ENCODE data around the gene RABL6. TPM values are rescaled to one million over a fixed set of nuclear protein-coding genes. Genes with fewer than 3 reads are reported as not detected.
A peak's percentile ranks its signal among the peaks of the same experiment; 100 is the strongest.
"Not testable (repeated sequence)": the region's sequence is repeated elsewhere in the genome, so short reads cannot be mapped to it uniquely, and the experiment has no call there.

Gene RABL6
- total and polyA plus RNA-seq, 2 of the 4 experiments (the other 2 are of a cell fraction): 37.1 to 47.5 TPM

DNA sequence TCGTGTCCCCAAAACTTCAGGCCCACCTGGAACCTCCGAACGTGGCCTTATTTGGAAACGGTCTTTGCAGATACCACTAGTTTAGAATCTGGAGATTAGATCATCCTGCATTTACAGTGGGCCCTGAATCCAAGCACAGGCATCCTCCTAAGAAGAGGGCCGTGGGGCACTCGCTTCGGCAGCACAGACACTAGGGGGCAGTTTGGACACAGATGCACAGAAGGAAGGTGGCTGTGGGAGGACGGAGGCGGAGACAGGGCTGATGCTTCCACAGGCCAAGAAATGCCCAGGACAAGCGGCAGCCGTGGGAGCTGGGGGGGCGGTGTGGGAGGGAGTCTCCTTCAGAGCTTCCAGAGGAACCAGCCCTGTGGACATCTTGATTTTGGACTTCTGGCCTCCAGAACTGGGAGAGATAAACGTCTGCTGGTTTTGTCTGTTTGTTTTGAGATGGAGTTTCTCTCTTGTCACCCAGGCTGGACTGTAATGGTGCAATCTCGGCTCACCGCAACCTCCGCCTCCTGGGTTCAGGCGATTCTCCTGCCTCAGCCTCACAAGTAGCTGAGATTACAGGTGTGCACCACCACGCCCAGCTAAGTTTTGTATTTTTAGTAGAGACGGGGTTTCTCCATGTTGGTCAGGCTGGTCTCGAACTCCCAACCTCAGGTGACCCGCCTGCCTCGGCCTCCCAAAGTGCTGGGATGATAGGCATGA lies 46.8 kb upstream of the RABL6 start:
- intact Hi-C loops (cut with micrococcal nuclease); H3K9me1 ChIP-seq (ENCODE audit: insufficient read depth, low read length); H3K79me1 ChIP-seq (ENCODE audit: low read depth in 1 of 2, low read length in 2 of 2); H4K5ac ChIP-seq (ENCODE audit: low read depth, low read length); H3K4me3 ChIP-seq (ENCODE audit: insufficient read depth, low read depth, low read length); H3K4ac ChIP-seq (ENCODE audit: low read depth, low read length); BruUV-seq (replicated peaks); H3K4me1 ChIP-seq (ENCODE audit: control insufficient read depth, insufficient read depth, low read length); H4K20me1 ChIP-seq (ENCODE audit: insufficient read depth, low read length); H3K9ac ChIP-seq (ENCODE audit: low read depth, low read length); in situ Hi-C loops (cut with MboI; ENCODE audit: low sequenced_read_pairs); H2BK20ac ChIP-seq (ENCODE audit: low read depth, low read length); H3K56ac ChIP-seq (ENCODE audit: extremely low read depth, insufficient read depth, low read length); H4K8ac ChIP-seq (ENCODE audit: low read depth in 2 of 2, low read length in 2 of 2); H3K4me2 ChIP-seq (ENCODE audit: low read depth, low read length); dilution Hi-C loops (cut with HindIII; ENCODE audit: low sequenced_read_pairs, unreplicated experiment); H2BK15ac ChIP-seq (ENCODE audit: low read depth, low read length); H3K9me3 ChIP-seq (ENCODE audit: control insufficient read depth, insufficient read depth, low read length); H3K27ac ChIP-seq (ENCODE audit: insufficient read depth, low read length); H3K18ac ChIP-seq (ENCODE audit: low read depth, low read length); H2AK5ac ChIP-seq (ENCODE audit: low read depth, low read length); H2BK5ac ChIP-seq (ENCODE audit: low read depth, low read length, poor library complexity, severe bottlenecking); H4K91ac ChIP-seq (ENCODE audit: insufficient read depth, low read depth, low read length); H3K23ac ChIP-seq (ENCODE audit: low read depth, low read length); H3K36me3 ChIP-seq (ENCODE audit: control insufficient read depth, insufficient read depth, low read length); H3K27me3 ChIP-seq (ENCODE audit: control insufficient read depth, insufficient read depth, low read length); H3K14ac ChIP-seq (replicated peaks; ENCODE audit: low read depth, low read length); H2BK120ac ChIP-seq (ENCODE audit: low read depth, low read length): not testable (repeated sequence)
- TF ChIP-seq RAD21 (IDR thresholded peaks at IDR 0.05; ENCODE audit: low read length) (peak; percentile 37), CTCF (conservative IDR thresholded peaks at IDR 0.05; ENCODE audit: low read depth, low read length) (peak; percentile 67), MAZ (IDR thresholded peaks at IDR 0.05; ENCODE audit: borderline replicate concordance, low read depth, low read length) (peak; percentile 52), SMC3 (IDR thresholded peaks at IDR 0.05; ENCODE audit: low read depth, low read length) (peak; percentile 10; the same call in 1 of the 2 replicates)
- POLR2A ChIA-PET (ENCODE audit: unreplicated experiment): interaction anchor here (0.5 kb wide), 1 partner anchor 33 kb away, joined by 3 read pairs; no protein-coding TSS in a partner anchor
- H2AK9ac ChIP-seq (replicated peaks; ENCODE audit: low read depth, low read length, poor library complexity): peak overlapping the region; percentile 7
- CTCF ChIA-PET: interaction anchor here (0.6 to 1.7 kb wide), 3 partner anchors 16 to 238 kb away, joined by 3 to 7 read pairs (median 3); no protein-coding TSS in a partner anchor
- WGBS, 2 experiments (ENCODE audit: extremely low coverage in 2 of 2, insufficient read length in 1 of 2): 61% methylated on average over 9 of the region's 22 CpGs; no CpG with 5 or more reads in 1 of the 2 experiments
- H2AFZ ChIP-seq (replicated peaks; ENCODE audit: low read length, poor library complexity): peak overlapping the region; percentile 81
- DNase-seq (peak; percentile 63), ATAC-seq (ENCODE audit: low read depth) (peak; percentile 94)

Data from IMR-90 (cell line).